Spinal cord (tissue), 10 donors: ENCODE data around the gene MEAF6. TPM values are rescaled to one million over a fixed set of nuclear protein-coding genes. Genes with fewer than 3 reads are reported as not detected.

Source experiments
- DNase-seq, 6 donors: peaks; one replicate each; pipeline versions ENCODE4 v3.0.0 to v3.0.0-alpha.2; 2013 to 2015; ENCODE audit warnings: low spot score in 6 of 6, low read depth in 4 of 6
- H3K27ac ChIP-seq: one replicate; pipeline ENCODE4 v1.5.1; 2013; ENCODE audit warnings: low read depth, low read length, control low read depth
- H3K27me3 ChIP-seq: one replicate; pipeline ENCODE4 v1.6.1; 2013; ENCODE audit warnings: low read length; ENCODE audit not compliant: control insufficient read depth, insufficient read depth
- H3K36me3 ChIP-seq: one replicate; pipeline ENCODE4 v1.6.1; 2013; ENCODE audit warnings: low read length; ENCODE audit not compliant: control insufficient read depth, insufficient read depth
- H3K4me1 ChIP-seq: one replicate; pipeline ENCODE4 v1.6.1; 2013; ENCODE audit warnings: low read length; ENCODE audit not compliant: control insufficient read depth, insufficient read depth
- H3K4me3 ChIP-seq: one replicate; pipeline ENCODE4 v1.5.1; 2013; ENCODE audit warnings: low read depth, low read length, control low read depth
- H3K9me3 ChIP-seq: one replicate; pipeline ENCODE4 v1.6.1; 2013; ENCODE audit warnings: low read length; ENCODE audit not compliant: control insufficient read depth, insufficient read depth
- WGBS: methylation state at CpG from one replicate; pipeline ENCODE4 v1.1.5; 2013; ENCODE audit warnings: missing lambda C conversion rate; ENCODE audit not compliant: insufficient coverage; 5-methylcytosine and 5-hydroxymethylcytosine counted together
- polyA plus RNA-seq, 2 donors: library from polyadenylated mRNA; unstranded; fragments of 120-200 nt; gene quantifications; one replicate each; pipeline ENCODE4 v1.2.1, GENCODE V29; 2013; ENCODE audit not compliant: insufficient read length in 2 of 2
- total RNA-seq, 2 donors: library from RNA; depleted of rRNA in 1 of 2; stranded (reverse); fragments of 120-200 nt in 1 of 2; fragments of >200 nt in 1 of 2; gene quantifications; one replicate each; pipeline versions ENCODE4 v1.2.3 to v1.2.4, GENCODE V29; 2013 to 2014
- donor health status: healthy.

The MEAF6 gene
- total and polyA plus RNA-seq, 4 donors, result 74.2 to 139 (median 105) TPM

DNA sequence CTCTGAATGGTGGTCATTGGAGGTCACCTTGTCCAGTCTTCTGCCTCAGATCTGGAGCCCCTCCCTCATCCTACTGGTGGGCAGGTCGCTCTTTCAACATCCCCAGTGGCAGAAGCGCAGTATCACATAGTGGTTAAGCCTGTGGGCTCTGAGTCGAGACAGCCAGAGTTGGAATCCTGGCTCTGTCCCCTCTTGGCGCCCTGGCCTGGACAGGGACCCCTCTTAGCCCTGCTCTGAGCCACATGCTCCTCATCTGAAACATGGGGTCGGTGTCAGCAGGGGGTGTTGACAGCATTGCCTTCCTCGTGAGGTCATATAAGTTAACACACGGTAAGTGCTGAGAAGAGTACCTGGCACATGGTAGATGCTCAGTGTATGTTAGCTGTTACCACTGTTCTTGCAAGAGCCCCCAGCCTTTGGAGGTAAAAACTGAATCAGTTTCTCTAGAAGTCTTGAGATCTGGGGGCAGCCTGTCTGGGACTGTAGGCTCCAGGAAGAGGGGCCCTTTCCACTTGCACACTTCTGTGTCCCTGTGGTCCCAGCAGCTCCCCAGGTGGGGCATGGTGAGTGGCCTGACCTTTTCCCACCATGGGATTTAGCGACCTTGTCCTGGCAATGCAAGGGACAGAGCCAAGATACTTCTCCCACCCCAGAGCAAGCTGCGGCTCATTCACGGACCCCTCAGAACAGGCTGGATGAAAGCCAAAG lies 33.8 kb downstream of the MEAF6 start:
- H3K4me3 ChIP-seq, result no peak overlapping the region
- peaks cover 76% of the 10 kb centered on the region for H3K36me3 ChIP-seq
- H3K27me3 ChIP-seq, result no peaks in the 10 kb centered on the region
- no peak overlapping the region for H3K27ac ChIP-seq
- peaks cover 28% of the 10 kb centered on the region for H3K4me1 ChIP-seq
- no peak for DNase-seq
- WGBS, result 89% methylated on average over 8 of the region's 10 CpGs
- H3K9me3 ChIP-seq, result no peaks in the 10 kb centered on the region

DNA sequence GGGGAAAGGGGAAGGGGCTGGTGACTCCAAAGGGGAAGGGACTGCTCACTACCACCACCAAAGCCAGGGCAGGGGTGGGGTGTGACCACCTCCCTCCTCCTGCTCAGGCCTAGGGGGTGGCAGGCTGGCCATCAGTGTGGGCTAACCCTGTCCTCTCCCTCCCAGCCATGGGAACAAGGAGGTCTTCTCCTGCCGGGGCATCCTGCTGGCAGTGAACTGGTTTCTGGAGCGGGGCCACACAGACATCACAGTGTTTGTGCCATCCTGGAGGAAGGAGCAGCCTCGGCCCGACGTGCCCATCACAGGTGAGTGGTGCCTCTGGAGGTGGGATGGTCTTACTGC lies 34.5 kb downstream of the MEAF6 start:
- 91% methylated on average over 5 of the region's 5 CpGs for WGBS
- DNase-seq, result no peak
- H3K27ac ChIP-seq, result no peak overlapping the region
- no peak overlapping the region for H3K4me3 ChIP-seq
- peaks cover 4% of the 10 kb centered on the region for H3K27me3 ChIP-seq
- H3K36me3 ChIP-seq, result peaks cover 74% of the 10 kb centered on the region
- H3K4me1 ChIP-seq, result peaks cover 34% of the 10 kb centered on the region
- H3K9me3 ChIP-seq, result no peaks in the 10 kb centered on the region

DNA sequence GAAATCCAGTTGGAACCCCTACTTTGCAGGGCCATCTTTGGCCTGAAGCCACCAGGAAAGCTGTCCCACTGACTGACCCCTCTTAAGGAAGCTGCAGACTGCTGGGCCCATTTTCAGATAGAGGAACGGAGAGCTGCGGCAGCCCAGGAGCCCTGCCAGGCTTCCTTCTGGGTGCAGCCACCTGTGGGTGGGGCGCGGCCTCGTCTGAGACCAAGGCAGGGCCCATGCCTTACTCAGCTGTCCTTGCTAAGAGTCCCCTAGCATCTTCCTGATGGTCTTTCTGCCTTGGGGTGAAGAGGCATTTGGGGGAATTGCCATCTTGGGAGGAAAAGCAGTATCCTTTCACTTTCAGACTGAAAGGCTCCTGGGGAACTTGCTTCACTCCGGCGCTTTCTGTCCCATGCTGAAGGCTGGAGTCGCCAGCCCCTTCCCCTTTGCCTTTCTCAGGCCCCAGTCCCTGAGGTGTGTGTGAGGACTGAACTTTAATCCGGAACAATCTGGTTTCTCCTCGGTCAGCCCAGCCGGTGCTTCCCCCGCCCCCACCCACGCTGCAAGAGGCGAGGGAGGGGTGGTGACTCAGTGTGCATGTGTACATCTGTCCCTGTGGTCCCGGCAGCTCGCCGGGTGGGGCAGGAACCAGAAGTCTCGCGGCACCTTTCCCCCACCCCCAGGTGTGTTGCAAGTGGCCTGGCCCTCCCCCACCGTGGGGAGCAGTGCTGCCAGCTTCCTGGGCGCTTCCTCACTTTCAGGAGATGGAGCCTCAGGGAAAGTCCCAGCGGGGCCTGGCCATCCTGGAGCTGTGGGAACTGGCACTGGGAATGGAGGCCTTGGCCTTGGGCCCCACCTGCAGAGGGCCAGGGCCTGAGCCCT lies 35.1 kb downstream of the MEAF6 start:
- no peak for DNase-seq
- Histone ChIP-seq H3K4me1 (peaks cover 39% of the 10 kb centered on the region), H3K27ac (no peak overlapping the region), H3K9me3 (no peaks in the 10 kb centered on the region), H3K4me3 (no peak overlapping the region), H3K27me3 (peaks cover 9% of the 10 kb centered on the region), H3K36me3 (peaks cover 70% of the 10 kb centered on the region)
- 62% methylated on average over 17 of the region's 22 CpGs for WGBS

DNA sequence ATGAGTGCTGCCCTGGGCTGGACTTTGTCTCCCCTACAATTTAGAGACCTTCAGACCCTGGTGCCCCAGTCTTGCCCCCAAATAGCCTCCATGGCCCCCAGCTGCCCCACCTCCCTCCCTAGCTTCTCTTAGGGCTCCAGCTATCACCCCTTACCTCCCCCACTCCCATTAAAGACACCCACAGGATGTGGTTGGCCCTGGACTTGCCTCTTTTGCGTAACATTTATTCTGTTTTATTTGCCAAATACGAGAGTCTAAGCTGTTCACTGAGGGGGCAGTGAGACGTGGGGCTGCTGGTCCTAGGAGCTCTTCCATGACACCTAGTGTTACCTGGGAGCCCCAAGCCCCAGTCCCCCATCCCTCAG lies 35.7 kb downstream of the MEAF6 start:
- H3K27me3 ChIP-seq, result peaks cover 9% of the 10 kb centered on the region
- no peak overlapping the region for H3K4me3 ChIP-seq
- WGBS, result 100% methylated on average over 2 of the region's 3 CpGs
- no peaks in the 10 kb centered on the region for H3K9me3 ChIP-seq
- H3K4me1 ChIP-seq, result peaks cover 42% of the 10 kb centered on the region
- H3K27ac ChIP-seq, result no peak overlapping the region
- H3K36me3 ChIP-seq, result peaks cover 65% of the 10 kb centered on the region
- DNase-seq, result no peak

DNA sequence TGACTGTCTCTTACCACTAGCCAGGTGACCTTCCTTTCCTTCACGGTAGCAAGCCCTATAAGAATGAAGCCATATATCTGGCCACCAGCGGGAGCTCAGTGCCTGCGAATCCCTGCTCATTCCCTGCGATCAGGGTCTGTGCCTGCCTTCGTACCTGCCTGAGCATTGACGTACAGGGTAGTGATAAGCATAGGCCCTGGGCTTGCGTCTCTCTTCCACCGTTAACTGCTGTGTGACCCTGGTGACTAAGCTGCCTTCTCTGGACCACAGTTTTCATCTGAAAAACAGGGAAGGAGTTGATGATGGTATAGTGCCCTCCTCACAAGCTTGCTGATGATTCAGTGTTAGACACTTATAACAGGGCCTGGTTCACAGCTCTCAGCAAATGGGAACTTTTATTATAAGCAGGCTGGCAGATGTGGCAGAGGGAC lies 36.1 kb downstream of the MEAF6 start:
- H3K36me3 ChIP-seq, result peaks cover 60% of the 10 kb centered on the region
- H3K4me1 ChIP-seq, result peaks cover 46% of the 10 kb centered on the region
- DNase-seq, result no peak
- peaks cover 9% of the 10 kb centered on the region for H3K27me3 ChIP-seq
- H3K27ac ChIP-seq, result no peak overlapping the region
- WGBS, result 96% methylated on average over 7 of the region's 8 CpGs
- H3K9me3 ChIP-seq, result no peaks in the 10 kb centered on the region
- H3K4me3 ChIP-seq, result no peak overlapping the region

DNA sequence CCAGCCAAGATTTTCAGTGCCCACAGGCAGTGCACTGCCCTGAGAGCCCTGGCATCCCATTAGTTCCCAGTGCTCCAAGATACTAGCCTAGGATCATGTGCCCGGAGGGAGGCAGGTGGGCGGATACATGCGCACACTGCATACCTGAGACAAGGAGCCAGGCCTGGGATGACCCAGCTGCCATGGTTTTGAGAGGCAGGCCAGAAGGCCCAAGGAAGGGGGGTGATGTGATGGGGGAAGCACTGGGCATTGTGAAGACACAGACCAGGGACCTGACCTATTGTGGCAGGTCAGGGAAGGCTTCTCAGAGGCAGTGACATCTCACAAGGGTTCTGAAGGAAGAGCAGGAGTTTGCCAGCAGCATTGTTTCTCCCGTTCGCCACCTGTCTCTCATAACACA lies 36.6 kb downstream of the MEAF6 start:
- peaks cover 55% of the 10 kb centered on the region for H3K36me3 ChIP-seq
- peaks cover 9% of the 10 kb centered on the region for H3K27me3 ChIP-seq
- H3K4me3 ChIP-seq, result no peak overlapping the region
- no peaks in the 10 kb centered on the region for H3K9me3 ChIP-seq
- WGBS, result 96% methylated on average over 5 of the region's 5 CpGs
- H3K27ac ChIP-seq, result no peak overlapping the region
- peaks cover 49% of the 10 kb centered on the region for H3K4me1 ChIP-seq
- no peak for DNase-seq

DNA sequence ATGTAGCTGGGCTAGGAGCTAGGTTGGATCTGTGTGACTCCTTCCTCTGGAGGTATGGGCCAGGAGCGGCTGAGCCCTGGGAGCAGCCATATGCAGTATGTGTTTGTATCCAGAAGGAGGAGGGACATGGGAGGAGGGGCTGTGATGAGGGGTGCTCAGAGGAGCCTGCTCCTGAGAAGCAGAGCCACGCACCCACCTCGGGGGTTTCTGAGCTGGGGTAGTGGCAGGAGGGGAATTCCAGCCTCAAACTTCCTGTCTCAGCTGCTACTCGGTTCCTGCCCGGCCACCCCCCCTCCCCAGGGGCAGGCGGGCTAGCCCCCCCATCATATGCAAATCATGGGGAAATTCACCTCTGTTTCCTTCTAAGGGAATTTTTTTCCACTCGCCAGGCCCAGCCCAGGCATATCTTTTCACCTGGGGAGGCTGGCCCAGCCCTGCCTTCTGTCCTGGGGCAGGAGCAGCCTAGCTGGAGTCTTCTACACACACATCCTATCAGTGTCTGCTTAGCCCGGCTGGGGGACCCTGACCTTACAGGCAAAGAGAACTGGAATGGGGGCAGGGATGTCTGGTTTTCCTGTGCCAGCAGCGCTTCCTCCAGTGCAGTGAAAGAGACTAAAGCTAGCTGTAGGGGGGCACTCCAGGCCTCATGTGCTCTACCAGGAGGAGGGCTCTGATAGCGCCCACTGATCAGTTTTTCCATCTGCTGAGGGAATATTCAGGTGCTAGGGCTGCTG lies 37.2 kb downstream of the MEAF6 start:
- Histone ChIP-seq H3K27ac (no peak overlapping the region), H3K4me1 (peaks cover 53% of the 10 kb centered on the region), H3K9me3 (no peaks in the 10 kb centered on the region), H3K4me3 (no peak overlapping the region), H3K27me3 (peaks cover 12% of the 10 kb centered on the region), H3K36me3 (peaks cover 49% of the 10 kb centered on the region)
- peak in 2 of 6 donors; percentile 21 to 28 for DNase-seq
- 72% methylated on average over 4 of the region's 10 CpGs for WGBS

DNA sequence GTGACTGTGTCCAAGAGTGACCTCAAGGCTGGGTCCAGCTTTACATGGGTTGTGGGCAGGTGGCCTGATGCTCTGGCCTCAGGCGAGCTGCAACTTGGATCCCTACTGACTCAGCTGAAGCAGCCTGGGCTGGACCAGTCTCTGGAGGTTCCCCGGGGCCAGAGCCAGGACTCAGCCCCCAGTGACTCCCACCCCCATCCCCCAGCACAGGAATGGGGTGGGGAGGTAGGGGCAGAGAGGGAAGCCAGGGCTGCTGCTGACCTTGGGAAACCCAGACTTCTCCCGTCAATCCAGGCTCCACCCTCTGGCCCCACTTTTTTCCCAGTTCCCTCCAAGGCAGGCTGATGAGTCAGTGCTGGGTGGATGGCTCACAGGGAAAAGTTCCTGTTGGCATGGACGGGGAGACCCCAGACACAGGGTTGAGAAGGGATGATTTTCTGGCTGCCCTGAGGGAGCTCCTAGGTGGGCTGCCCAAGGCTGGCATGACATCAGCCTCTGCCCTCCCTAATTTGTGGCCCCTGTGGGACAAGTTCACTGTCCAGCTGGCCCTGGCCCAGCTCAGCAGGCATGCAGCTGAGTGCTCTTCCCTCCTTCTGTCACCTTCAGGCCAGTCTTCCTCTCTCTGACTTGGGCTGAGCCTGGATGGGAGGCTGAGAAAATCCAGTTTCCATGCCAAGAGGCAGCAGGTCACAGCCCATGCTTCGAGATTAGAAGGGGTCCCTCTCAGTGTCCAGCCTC lies 37.9 kb downstream of the MEAF6 start:
- WGBS, result 60% methylated on average over 2 of the region's 5 CpGs
- peaks cover 60% of the 10 kb centered on the region for H3K4me1 ChIP-seq
- no peak overlapping the region for H3K4me3 ChIP-seq

DNA sequence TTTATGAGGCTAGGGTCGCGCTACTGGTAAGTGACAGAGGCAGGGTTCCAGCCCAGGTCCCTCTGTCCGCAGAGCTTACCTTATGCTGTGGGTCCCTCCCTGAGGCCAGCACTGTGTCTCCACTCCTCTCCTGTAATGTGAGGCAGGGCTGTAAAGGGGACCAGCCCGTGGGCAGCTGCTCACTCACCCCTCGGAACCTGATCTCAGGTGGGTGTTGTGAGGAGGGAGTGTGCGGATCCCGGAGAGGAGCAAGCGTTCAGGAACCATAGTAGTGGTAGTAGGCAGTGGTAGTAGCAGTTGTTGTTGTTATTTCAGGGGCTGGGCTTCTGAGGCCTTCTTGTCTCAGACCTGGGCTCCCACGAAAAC lies 38.5 kb downstream of the MEAF6 start:
- H3K9me3 ChIP-seq, result no peaks in the 10 kb centered on the region
- DNase-seq, result no peak
- peaks cover 36% of the 10 kb centered on the region for H3K36me3 ChIP-seq
- whole genome bisulfite sequencing, result 91% methylated on average over 8 of the region's 9 CpGs
- no peak overlapping the region for H3K27ac ChIP-seq
- peaks cover 65% of the 10 kb centered on the region for H3K4me1 ChIP-seq
- H3K4me3 ChIP-seq, result no peak overlapping the region
- peaks cover 12% of the 10 kb centered on the region for H3K27me3 ChIP-seq

More for the DNA sequence above, 37.9 kb downstream of the MEAF6 start:
- Histone ChIP-seq H3K27ac (no peak overlapping the region), H3K36me3 (peaks cover 42% of the 10 kb centered on the region), H3K27me3 (peaks cover 12% of the 10 kb centered on the region), H3K9me3 (no peaks in the 10 kb centered on the region)
- DNase-seq, result no peak
